Fibroblast of the aortic adventitia (primary cell): ENCODE results near the gene LRRC38. TPM values are rescaled to one million over a fixed set of nuclear protein-coding genes. Genes with fewer than 3 reads are reported as not detected.
A peak's percentile ranks its signal among the peaks of the same experiment; 100 is the strongest.
"Not testable (repeated sequence)": the region's sequence is repeated elsewhere in the genome, so short reads cannot be mapped to it uniquely, and the experiment has no call there.

Experiments used
- DNase-seq: peaks from one replicate; pipeline ENCODE4 v3.0.0-alpha.2; 2010; ENCODE audit warnings: low read depth
- H3K4me3 ChIP-seq: 2 replicates; pipeline ENCODE4 v1.5.1; 2011; ENCODE audit warnings: low read depth, mild to moderate bottlenecking, control low read depth, low read length, moderate library complexity
- total RNA-seq: library from RNA; depleted of rRNA; stranded (reverse); fragments of >200 nt; gene quantifications from 2 replicates; pipeline ENCODE4 v1.2.3, GENCODE V29; 2012; ENCODE audit warnings: low replicate concordance
- TF ChIP-seq, protein P1 (sequence below): IDR thresholded peaks from 2 replicates; pipeline ENCODE4 v1.5.1; 2011; ENCODE audit warnings: mild to moderate bottlenecking, low read length, control low read depth, inconsistent platforms; ENCODE audit not compliant: insufficient read depth

Gene LRRC38
- total RNA-seq, 1 donor = not detected

DNA sequence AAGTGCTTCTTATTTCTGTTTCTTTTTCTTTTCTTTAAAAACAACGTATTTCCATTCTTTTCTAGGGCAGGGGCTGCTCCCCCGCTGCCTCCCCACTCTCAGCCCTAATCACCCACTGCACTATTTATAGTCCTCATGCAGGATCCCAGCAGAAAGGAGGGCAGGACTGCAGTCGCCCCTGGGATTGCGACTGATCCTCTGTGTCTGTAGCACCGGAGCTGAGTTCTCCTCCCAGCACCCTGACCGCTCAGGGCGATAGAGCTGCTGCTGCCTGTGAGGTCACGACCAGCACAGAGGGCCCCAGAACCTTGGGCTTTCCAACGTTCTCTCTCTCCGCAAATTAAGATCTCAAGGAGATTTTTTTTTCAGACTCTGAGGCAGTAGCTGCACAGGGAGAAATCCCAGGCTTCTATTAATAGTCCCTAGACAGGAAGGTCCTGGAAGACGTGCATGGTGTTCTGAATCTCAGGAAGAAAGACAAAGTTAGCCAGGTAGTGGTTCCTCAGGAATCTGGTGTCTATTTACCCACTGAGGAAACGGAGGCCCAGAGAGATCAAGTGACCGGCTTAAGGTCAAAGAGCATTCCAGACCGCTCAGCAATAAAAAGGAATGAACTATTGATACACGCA lies 56.8 kb downstream of the LRRC38 start:
- H3K4me3 ChIP-seq = no peak overlapping the region
- no peak for DNase-seq
- TF ChIP-seq, protein P1, sequence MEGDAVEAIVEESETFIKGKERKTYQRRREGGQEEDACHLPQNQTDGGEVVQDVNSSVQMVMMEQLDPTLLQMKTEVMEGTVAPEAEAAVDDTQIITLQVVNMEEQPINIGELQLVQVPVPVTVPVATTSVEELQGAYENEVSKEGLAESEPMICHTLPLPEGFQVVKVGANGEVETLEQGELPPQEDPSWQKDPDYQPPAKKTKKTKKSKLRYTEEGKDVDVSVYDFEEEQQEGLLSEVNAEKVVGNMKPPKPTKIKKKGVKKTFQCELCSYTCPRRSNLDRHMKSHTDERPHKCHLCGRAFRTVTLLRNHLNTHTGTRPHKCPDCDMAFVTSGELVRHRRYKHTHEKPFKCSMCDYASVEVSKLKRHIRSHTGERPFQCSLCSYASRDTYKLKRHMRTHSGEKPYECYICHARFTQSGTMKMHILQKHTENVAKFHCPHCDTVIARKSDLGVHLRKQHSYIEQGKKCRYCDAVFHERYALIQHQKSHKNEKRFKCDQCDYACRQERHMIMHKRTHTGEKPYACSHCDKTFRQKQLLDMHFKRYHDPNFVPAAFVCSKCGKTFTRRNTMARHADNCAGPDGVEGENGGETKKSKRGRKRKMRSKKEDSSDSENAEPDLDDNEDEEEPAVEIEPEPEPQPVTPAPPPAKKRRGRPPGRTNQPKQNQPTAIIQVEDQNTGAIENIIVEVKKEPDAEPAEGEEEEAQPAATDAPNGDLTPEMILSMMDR = no peak

- peak; percentile 14 for DNase-seq
- H3K4me3 ChIP-seq = no peak overlapping the region
These were observed 62.3 kb downstream of the LRRC38 start for GRCh38 chr1:13451399-13451965.

GRCh38 chr1:13450204-13450603 lies 63.6 kb downstream of the LRRC38 start:
- no peak for DNase-seq
- TF ChIP-seq, protein P1 = no peak
- H3K4me3 ChIP-seq = no peak overlapping the region

More at GRCh38 chr1:13451399-13451965, 62.3 kb downstream of the LRRC38 start:
- TF ChIP-seq, protein P1 = no peak

GRCh38 chr1:13443335-13443979 lies 70.3 kb downstream of the LRRC38 start:
- DNase-seq = no peak
- TF ChIP-seq, protein P1 = no peak
- H3K4me3 ChIP-seq = no peak overlapping the region

- H3K4me3 ChIP-seq, DNase-seq: not testable (repeated sequence)
These were observed 74.6 kb downstream of the LRRC38 start for GRCh38 chr1:13439104-13439783.

- no peak overlapping the region for H3K4me3 ChIP-seq
- DNase-seq = no peak
- TF ChIP-seq, protein P1 = no peak
These were observed 78.3 kb downstream of the LRRC38 start for GRCh38 chr1:13435458-13435857.

DNA sequence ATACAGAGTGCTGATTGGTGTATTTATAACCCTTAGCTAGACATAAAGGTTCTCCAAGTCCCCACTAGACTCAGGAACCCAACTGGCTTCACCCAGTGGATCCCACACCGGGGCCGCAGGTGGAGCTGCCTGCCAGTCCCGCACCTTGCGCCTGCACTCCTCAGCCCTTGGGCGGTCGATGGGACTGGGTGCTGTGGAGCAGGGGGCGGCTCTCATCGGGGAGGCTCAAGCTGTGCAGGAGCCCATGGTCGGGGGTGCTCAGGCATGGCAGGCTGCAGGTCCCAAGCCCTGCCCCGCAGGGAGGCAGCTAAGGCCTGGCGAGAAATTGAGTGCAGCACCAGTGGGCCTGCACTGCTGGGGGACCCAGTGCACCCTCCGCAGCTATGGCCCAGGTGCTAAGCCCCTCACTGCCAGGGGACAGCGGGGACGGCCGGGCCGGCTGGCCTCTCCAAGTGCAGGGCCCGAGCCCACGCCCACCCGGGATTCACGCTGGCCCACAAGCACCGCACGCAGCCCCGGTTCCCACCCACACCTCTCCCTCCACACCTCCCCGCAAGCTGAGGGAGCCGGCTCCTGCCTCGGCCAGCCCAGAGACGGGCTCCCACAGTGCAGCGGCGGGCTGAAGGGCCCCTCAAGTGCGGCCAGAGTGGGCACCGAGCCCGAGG lies 80.0 kb downstream of the LRRC38 start:
- H3K4me3 ChIP-seq, DNase-seq: not testable (repeated sequence)
